HG02870 (cell line): ENCODE data around the gene TP53TG5.

Experiments
- ATAC-seq: cut with Tn5 transposase; IDR thresholded peaks from one replicate; pipeline ENCODE4 v1.9.1; 2021; ENCODE audit warnings: mild to moderate bottlenecking, moderate library complexity; ENCODE audit not compliant: unreplicated experiment

Gene TP53TG5

GRCh38 chr20:45329497-45330319, 48.4 kb downstream of the TP53TG5 start:
- ATAC-seq: no peak

DNA sequence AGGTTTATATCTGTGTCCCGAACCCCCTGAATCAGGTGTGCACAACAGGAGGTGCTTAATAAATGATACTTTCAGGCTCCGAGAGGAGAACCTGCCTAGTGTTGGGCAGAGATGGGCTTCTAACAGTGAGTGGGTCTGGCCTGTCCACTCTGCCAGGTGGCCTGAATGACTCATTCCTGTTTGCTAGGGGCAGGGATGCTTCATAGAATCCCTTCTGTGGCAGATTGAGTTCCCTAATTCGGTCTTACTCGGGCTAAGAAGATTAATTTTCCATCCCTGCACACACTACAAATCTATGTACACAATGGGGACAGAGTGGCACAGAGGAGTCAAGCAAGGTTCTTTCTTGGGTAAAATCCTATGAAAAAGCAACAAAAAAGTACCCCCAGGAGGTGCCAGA, 49.7 kb downstream of the TP53TG5 start:
- ATAC-seq: no peak

DNA sequence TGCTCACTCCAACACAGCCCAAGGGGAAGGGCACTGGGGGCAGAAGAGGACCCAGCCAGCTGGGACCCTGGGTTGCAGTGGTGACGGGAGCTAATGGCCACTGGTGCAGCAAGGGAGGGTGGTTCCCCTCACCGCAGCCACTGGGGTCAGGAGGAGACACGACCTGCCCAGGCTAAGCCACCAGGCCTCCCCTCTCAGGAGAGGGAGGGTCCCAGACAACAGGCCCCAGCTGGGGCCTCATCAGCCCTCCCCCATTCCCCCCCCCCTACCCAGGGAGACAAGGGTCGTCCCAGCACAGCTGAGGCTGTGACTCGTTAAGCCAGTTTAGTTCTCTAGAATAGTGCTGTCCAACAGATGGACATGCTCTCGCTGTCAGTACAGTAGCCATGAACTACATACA, 52.8 kb downstream of the TP53TG5 start:
- ATAC-seq: no peak

GRCh38 chr20:45323731-45324130, 54.4 kb downstream of the TP53TG5 start:
- no peak for ATAC-seq

DNA sequence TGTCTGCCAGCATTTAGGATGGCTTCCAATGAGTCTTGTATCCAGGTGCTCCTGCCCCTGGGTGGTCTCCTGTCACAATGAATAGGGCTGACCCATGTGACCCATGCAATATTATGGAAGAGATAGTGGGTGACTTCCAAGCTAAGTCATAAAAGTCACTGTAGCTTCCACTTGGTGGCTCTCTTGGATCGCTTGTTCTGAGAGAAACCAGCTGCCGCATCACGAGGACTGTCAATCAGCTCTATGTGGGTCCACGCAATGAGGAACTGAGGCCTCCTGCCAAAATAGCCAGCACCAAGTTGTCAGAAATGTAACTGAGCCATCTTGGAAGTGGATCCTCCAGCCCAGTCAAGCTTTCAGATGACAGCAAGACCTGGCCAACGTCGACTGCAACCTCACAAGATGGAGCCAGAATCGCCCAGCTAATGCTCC, 55.2 kb downstream of the TP53TG5 start:
- no peak for ATAC-seq
